Right cardiac atrium (tissue), 5 donors: ENCODE results near the gene EDEM2. TPM values are rescaled to one million over a fixed set of nuclear protein-coding genes. Genes with fewer than 3 reads are reported as not detected.
"Not testable (repeated sequence)": the region's sequence is repeated elsewhere in the genome, so short reads cannot be mapped to it uniquely, and the experiment has no call there.

Experiments
- ATAC-seq, 2 donors: fragments of 200-7000 bp; cut with Tn5 transposase; one replicate each; pipeline versions ENCODE4 v1.8.0 to v1.9.1; 2020; ENCODE audit warnings: moderate library complexity in 2 of 2, mild to moderate bottlenecking in 1 of 2
- DNase-seq, 3 donors: peaks; one replicate each; pipeline ENCODE4 v3.0.0-alpha.2; 2020
- H3K27ac ChIP-seq: one replicate; pipeline ENCODE4 v1.5.1; 2013; ENCODE audit warnings: mild to moderate bottlenecking, low read length, control low read depth, moderate library complexity
- H3K27me3 ChIP-seq: one replicate; pipeline ENCODE4 v1.6.1; 2013; ENCODE audit not compliant: control insufficient read depth, insufficient read depth
- H3K4me1 ChIP-seq: one replicate; pipeline ENCODE4 v1.6.1; 2013; ENCODE audit warnings: low read length; ENCODE audit not compliant: control insufficient read depth, insufficient read depth
- H3K4me3 ChIP-seq: one replicate; pipeline ENCODE4 v1.5.1; 2013; ENCODE audit warnings: low read length, control low read depth
- H3K9me3 ChIP-seq: one replicate; pipeline ENCODE4 v1.6.1; 2013; ENCODE audit warnings: low read length; ENCODE audit not compliant: control insufficient read depth
- WGBS: extraction: QIAGEN DNeasy Blood & Tissue Kit; methylation state at CpG from one replicate; pipeline ENCODE4 v1.1.7; 2013; 5-methylcytosine and 5-hydroxymethylcytosine counted together
- intact Hi-C, 4 donors: fragments of 100-400 bp; cut with DNase I; formaldehyde crosslinking; loops; one replicate each; pipeline versions ENCODE4 v1.11.0 to v1.14.0; 2022 to 2023
- polyA plus RNA-seq: library from polyadenylated mRNA; stranded (reverse); fragments of 200-250 nt; gene quantifications from one replicate; pipeline ENCODE4 v1.2.3, GENCODE V29; 2013
- total RNA-seq, 4 donors: library from RNA; stranded (reverse); fragmentation: NEBNext Ultra II Directional; extraction: Animal tissue kit (Norgen Biotek cat#: 25700); gene quantifications; one replicate each; pipeline ENCODE4 v1.2.1, GENCODE V29; 2021
- donor health status: healthy with polysubstance abuse.
- donor health status: DM: no; HTN: yes; CAD: no.
- donor health status: DM: no; HTN: no; CAD: no.
- donor health status: DM: no; HTN: yes; CAD: no; lungs with severe emphysema.
- donor health status: DM: yes; HTN: yes; CAD: no.

The EDEM2 gene
- total and polyA plus RNA-seq, 5 donors = 11.8 to 25.9 (median 15.2) TPM

DNA sequence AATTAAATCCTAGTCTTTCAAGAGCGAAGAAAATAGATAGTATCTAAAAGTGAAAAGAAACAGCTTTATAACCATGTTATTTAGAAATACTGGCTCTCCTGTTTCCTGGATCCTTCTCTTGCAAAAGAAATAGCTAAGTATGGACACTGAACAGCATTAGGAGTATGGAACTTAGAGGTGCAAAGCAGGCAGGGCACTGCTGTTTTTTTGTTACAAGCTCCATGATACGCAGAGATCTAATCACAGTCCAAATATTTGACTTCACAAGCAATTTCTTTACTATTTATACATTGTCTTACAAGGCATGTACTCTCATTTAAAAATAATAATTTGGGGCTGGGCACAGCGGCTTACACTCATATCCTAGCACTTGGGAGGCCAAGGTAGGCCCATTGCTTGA is 62.1 kb downstream of the EDEM2 start:
- no peak overlapping the region for H3K4me3 ChIP-seq
- no peaks in the 10 kb centered on the region for H3K27me3 ChIP-seq
- ATAC-seq (no peak), DNase-seq (no peak)
- H3K9me3 ChIP-seq = no peaks in the 10 kb centered on the region
- intact Hi-C loops = no loop called here
- peaks cover 11% of the 10 kb centered on the region for H3K4me1 ChIP-seq
- 86% methylated on average over 3 of the region's 3 CpGs for WGBS
- no peak overlapping the region for H3K27ac ChIP-seq

GRCh38 chr20:35080348-35080642 is 66.8 kb downstream of the EDEM2 start:
- intact Hi-C loops, H3K27me3 ChIP-seq, H3K4me3 ChIP-seq, H3K27ac ChIP-seq, ATAC-seq, H3K4me1 ChIP-seq, H3K9me3 ChIP-seq: not testable (repeated sequence)
- DNase-seq = peak in 1 of 3 donors; percentile 53
- 27% methylated on average over 5 of the region's 5 CpGs for WGBS

DNA sequence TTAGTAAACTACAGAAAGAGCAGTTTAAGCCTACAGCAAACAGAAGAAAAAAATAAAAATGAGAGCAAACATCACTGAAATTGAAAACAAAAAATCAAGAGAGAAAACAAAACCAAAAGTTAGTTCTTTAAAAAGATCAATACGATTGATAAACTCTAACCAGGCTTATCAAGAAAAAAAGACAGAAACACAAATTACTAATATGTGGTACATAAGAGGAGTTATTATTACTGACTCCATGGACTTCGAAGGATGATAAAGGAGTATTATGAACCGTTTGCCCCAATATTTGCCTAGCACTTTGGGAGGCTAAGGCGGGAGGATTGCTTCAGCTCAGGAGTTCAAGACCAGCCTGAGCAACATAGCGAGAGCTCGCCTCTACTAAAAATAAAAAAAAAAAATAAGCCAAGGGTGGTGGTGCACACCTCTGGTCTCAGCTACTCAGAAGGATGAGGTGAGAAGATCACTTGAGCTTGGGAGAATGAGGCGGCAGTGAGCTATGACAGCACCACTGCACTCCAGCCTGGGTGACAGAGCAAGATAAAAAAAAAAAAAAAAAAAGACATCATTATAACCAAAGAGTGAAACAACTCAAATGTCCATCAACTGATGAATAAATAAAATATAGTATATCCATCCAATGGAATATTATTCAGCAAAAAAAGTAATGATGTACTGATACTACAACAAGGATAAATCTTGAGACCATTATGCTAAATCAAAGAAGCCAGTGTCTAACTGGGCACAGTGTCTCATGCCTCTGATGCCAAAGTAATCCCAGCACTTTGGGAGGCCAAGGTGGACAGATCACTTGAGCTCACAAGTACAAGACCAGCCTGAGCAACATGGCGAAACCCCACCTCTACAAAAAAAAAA is 67.4 kb downstream of the EDEM2 start:
- H3K4me1 ChIP-seq = peaks cover 7% of the 10 kb centered on the region
- H3K27me3 ChIP-seq = no peaks in the 10 kb centered on the region
- 86% methylated on average over 8 of the region's 8 CpGs for WGBS
- no peak overlapping the region for H3K4me3 ChIP-seq
- DNase-seq = no peak
- H3K9me3 ChIP-seq = no peaks in the 10 kb centered on the region
- ATAC-seq = no peak
- intact Hi-C loops = no loop called here
- H3K27ac ChIP-seq = no peak overlapping the region

- Histone ChIP-seq H3K4me3 (no peak overlapping the region), H3K9me3 (no peaks in the 10 kb centered on the region), H3K27me3 (no peaks in the 10 kb centered on the region), H3K4me1 (peaks cover 7% of the 10 kb centered on the region), H3K27ac (no peak overlapping the region)
- ATAC-seq (no peak), DNase-seq (no peak)
- 93% methylated on average over 5 of the region's 5 CpGs for WGBS
- intact Hi-C loops = no loop called here
These were observed 69.3 kb downstream of the EDEM2 start for GRCh38 chr20:35077872-35078271.

DNA sequence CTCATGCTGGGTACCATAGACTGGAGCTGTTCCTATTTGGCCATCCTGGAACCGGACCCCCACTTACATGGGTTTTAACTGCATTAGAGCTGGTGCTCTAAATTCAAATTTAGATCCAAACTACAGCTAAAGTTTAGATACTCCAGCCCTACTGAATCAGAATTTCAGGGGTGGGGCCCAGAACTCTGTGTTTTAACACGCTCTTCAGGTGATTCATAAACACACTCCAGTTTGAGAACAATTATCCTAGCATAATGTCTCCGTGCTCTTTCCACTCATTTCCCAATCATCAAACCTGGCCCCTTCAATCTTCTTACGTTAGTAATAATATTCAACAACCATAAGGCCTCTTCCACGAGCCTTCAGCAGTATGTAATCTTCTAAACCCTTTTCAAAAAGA is 69.8 kb downstream of the EDEM2 start:
- no peaks in the 10 kb centered on the region for H3K9me3 ChIP-seq
- ATAC-seq (no peak), DNase-seq (no peak)
- intact Hi-C loops = no loop called here
- no peaks in the 10 kb centered on the region for H3K27me3 ChIP-seq
- H3K4me3 ChIP-seq = no peak overlapping the region
- over 99% methylated on average over 5 of the region's 5 CpGs for WGBS
- H3K4me1 ChIP-seq = peaks cover 7% of the 10 kb centered on the region
- no peak overlapping the region for H3K27ac ChIP-seq

- ATAC-seq, H3K27ac ChIP-seq, DNase-seq, H3K9me3 ChIP-seq, H3K4me1 ChIP-seq, H3K4me3 ChIP-seq, intact Hi-C loops, H3K27me3 ChIP-seq: not testable (repeated sequence)
- WGBS = 95% methylated on average over 8 of the region's 8 CpGs
These were observed 75.5 kb downstream of the EDEM2 start for GRCh38 chr20:35071436-35072153.

DNA sequence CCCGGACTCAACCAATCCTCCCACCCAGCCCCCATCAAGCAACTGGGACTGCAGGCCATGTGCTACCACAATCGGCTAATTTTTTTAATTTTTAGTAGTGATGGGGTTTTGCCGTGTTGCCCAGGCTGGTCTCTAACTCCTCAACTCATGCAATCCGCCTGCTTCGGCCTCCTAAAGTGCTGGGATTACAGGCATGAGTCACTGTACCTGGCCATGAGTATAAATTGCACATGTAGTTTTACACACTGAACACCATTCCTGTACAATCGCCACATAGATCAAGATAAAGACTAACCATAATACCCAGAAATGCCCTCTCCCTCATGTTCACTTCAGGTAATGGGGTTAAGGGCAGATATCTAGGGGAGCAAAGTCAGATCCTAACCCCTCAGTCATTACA is 80.9 kb downstream of the EDEM2 start:
- 95% methylated on average over 6 of the region's 6 CpGs for WGBS
- no peaks in the 10 kb centered on the region for H3K27me3 ChIP-seq
- no peak overlapping the region for H3K27ac ChIP-seq
- DNase-seq (no peak), ATAC-seq (no peak)
- H3K4me1 ChIP-seq = peaks cover 2% of the 10 kb centered on the region
- no peaks in the 10 kb centered on the region for H3K9me3 ChIP-seq
- intact Hi-C loops = no loop called here
- H3K4me3 ChIP-seq = no peak overlapping the region

Other genes with a start within 250 kb of the EDEM2 start
- 10 to 100 TPM; 23.6 to 32.6 (median 26.3) TPM for gene GSS, start 191.5 kb downstream of the EDEM2 start, total RNA-seq
- gene GSS, start 191.5 kb downstream of the EDEM2 start, polyA plus RNA-seq = 37.7 TPM
- gene MYH7B, start 191.5 kb downstream of the EDEM2 start, total RNA-seq = 100 to 1,000 TPM in 2 of 4 donors, 10 to 100 TPM in 2; 43.3 to 134 (median 99.2) TPM
- gene MYH7B, start 191.5 kb downstream of the EDEM2 start, polyA plus RNA-seq = 125 TPM
- gene TRPC4AP, start 54.5 kb downstream of the EDEM2 start, total RNA-seq = 10 to 100 TPM; 34.3 to 44.6 (median 36.6) TPM
- 29.1 TPM for gene TRPC4AP, start 54.5 kb downstream of the EDEM2 start, polyA plus RNA-seq
- 10 to 100 TPM; 12.9 to 43.7 (median 22.4) TPM for gene PROCR, start 24.7 kb upstream of the EDEM2 start, total RNA-seq
- 28.0 TPM for gene PROCR, start 24.7 kb upstream of the EDEM2 start, polyA plus RNA-seq
- gene MMP24, start 79.4 kb upstream of the EDEM2 start, total RNA-seq = under 1 TPM; 0.39 to 0.48 (median 0.44) TPM
- 0.27 TPM for gene MMP24, start 79.4 kb upstream of the EDEM2 start, polyA plus RNA-seq
- gene MMP24OS, start 130.8 kb upstream of the EDEM2 start, total RNA-seq = 10 to 100 TPM; 45.1 to 65.0 (median 48.6) TPM
- gene MMP24OS, start 130.8 kb upstream of the EDEM2 start, polyA plus RNA-seq = 47.1 TPM
- gene EIF6, start 137.4 kb upstream of the EDEM2 start, total RNA-seq = 10 to 100 TPM; 36.2 to 57.3 (median 41.4) TPM
- 37.7 TPM for gene EIF6, start 137.4 kb upstream of the EDEM2 start, polyA plus RNA-seq
- not detected for gene FAM83C, start 145.1 kb upstream of the EDEM2 start, total RNA-seq
- gene FAM83C, start 145.1 kb upstream of the EDEM2 start, polyA plus RNA-seq = not detected